Fibroblast of peridontal ligament (primary cell): ENCODE data around the gene LRRC4C.

Experiments used
- DNase-seq: peaks from one replicate; pipeline ENCODE4 v3.0.0-alpha.2; 2010; ENCODE audit errors: extremely low read depth

LRRC4C gene

GRCh38 chr11:40291329-40291728 is 1168.1 kb downstream of the LRRC4C start:
- DNase-seq = no peak

- no peak for DNase-seq
These were observed 1169.3 kb downstream of the LRRC4C start for GRCh38 chr11:40290171-40290631.

GRCh38 chr11:40289370-40289769 is 1170.1 kb downstream of the LRRC4C start:
- DNase-seq = no peak

GRCh38 chr11:40287916-40288803 is 1171.3 kb downstream of the LRRC4C start:
- DNase-seq = no peak

GRCh38 chr11:40286137-40286536 is 1173.3 kb downstream of the LRRC4C start:
- DNase-seq = no peak

GRCh38 chr11:40285558-40285957 is 1173.9 kb downstream of the LRRC4C start:
- DNase-seq = no peak

GRCh38 chr11:40281052-40281580 is 1178.3 kb downstream of the LRRC4C start:
- no peak for DNase-seq

GRCh38 chr11:40280159-40281051 is 1179.0 kb downstream of the LRRC4C start:
- no peak for DNase-seq

GRCh38 chr11:40276960-40277359 is 1182.5 kb downstream of the LRRC4C start:
- DNase-seq = no peak

- no peak for DNase-seq
These were observed 1185.4 kb downstream of the LRRC4C start for GRCh38 chr11:40274017-40274416.

- DNase-seq = no peak
These were observed 1186.2 kb downstream of the LRRC4C start for GRCh38 chr11:40273192-40273732.

- no peak for DNase-seq
These were observed 1188.1 kb downstream of the LRRC4C start for GRCh38 chr11:40271361-40271760.

- no peak for DNase-seq
These were observed 1189.6 kb downstream of the LRRC4C start for GRCh38 chr11:40269865-40270264.

- no peak for DNase-seq
These were observed 1190.9 kb downstream of the LRRC4C start for GRCh38 chr11:40268551-40268950.

GRCh38 chr11:40255457-40255856 is 1204.0 kb downstream of the LRRC4C start:
- no peak for DNase-seq

GRCh38 chr11:40253166-40253565 is 1206.3 kb downstream of the LRRC4C start:
- DNase-seq = no peak

GRCh38 chr11:40252236-40252635 is 1207.2 kb downstream of the LRRC4C start:
- DNase-seq = no peak

GRCh38 chr11:40246983-40247382 is 1212.5 kb downstream of the LRRC4C start:
- no peak for DNase-seq

GRCh38 chr11:40241524-40242051 is 1217.9 kb downstream of the LRRC4C start:
- DNase-seq = no peak

- no peak for DNase-seq
These were observed 1219.2 kb downstream of the LRRC4C start for GRCh38 chr11:40240284-40240683.

GRCh38 chr11:40236526-40236925 is 1222.9 kb downstream of the LRRC4C start:
- DNase-seq = no peak

GRCh38 chr11:40235841-40236240 is 1223.6 kb downstream of the LRRC4C start:
- DNase-seq = no peak
